ENCODE measurements around the gene PLG. TPM values are rescaled to one million over a fixed set of nuclear protein-coding genes. Genes with fewer than 3 reads are reported as not detected.

Gene PLG
- total RNA-seq, 1 experiment from 2014 or later: 0.72 TPM

GRCh38 chr6:160792708-160793107 lies 90.7 kb downstream of the PLG start:
- CTCF ChIA-PET: interaction anchor here (1.2 to 2.0 kb wide), 3 partner anchors 25 to 138 kb away, joined by 4 to 9 read pairs (median 6); no protein-coding TSS in a partner anchor
- peaks cover 39% of the 10 kb centered on the region for H3K4me1 Mint-ChIP-seq
- no peak for TF ChIP-seq HMGA2 (CRISPR knock-in tag; IDR thresholded peaks at IDR 0.05)

DNA sequence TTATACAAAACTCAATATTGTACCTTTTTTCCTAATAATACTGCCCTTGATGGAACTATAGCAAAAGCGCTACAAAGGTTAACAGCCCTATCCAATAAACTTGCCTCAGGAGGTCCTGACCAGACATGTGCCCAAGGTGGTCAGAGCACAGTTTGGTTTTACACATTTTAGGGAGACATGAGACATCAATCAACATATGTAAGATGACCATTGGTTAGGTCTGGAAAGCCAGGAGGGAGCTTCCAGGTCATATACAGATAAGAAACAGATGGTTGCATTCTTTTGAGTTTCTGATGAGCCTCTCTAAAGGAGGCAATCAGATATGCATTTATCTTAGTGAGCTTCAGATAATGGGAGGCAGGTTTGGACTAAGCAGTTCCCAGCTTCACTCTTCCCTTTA lies 91.6 kb downstream of the PLG start:
- no peak for TF ChIP-seq ZNF416 (CRISPR knock-in tag; IDR thresholded peaks at IDR 0.05)
- no peak for TF ChIP-seq FOXJ3 (CRISPR knock-in tag; IDR thresholded peaks at IDR 0.05; ENCODE audit: borderline replicate concordance)
- H3K36me3 Mint-ChIP-seq: peaks cover 14% of the 10 kb centered on the region
- H3K4me1 Mint-ChIP-seq: peaks cover 33% of the 10 kb centered on the region
- H3K27me3 Mint-ChIP-seq (ENCODE audit: low read depth): no peaks in the 10 kb centered on the region; the same call in 1 of the 2 replicates
- H3K4me3 Mint-ChIP-seq: no peak overlapping the region
- ChIA-PET POLR2A (no interaction called here), CTCF (interaction anchor here (2.0 kb wide), 1 partner anchor 26 kb away, joined by 9 read pairs; no protein-coding TSS in a partner anchor)
- H3K9me3 Mint-ChIP-seq: peaks cover 19% of the 10 kb centered on the region
- DNase-seq (ENCODE audit: low spot score) (no peak), ATAC-seq (no peak)
- H3K27ac Mint-ChIP-seq: no peak overlapping the region

More at GRCh38 chr6:160792708-160793107, 90.7 kb downstream of the PLG start:
- no peak overlapping the region for H3K4me3 Mint-ChIP-seq
- H3K27me3 Mint-ChIP-seq (ENCODE audit: low read depth): no peaks in the 10 kb centered on the region; the same call in 1 of the 2 replicates
- peaks cover 13% of the 10 kb centered on the region for H3K9me3 Mint-ChIP-seq
- H3K27ac Mint-ChIP-seq: no peak overlapping the region
- DNase-seq (ENCODE audit: low spot score) (no peak), ATAC-seq (no peak; the same call in 1 of the 2 replicates)
- POLR2A ChIA-PET: no interaction called here
- peaks cover 9% of the 10 kb centered on the region for H3K36me3 Mint-ChIP-seq

DNA sequence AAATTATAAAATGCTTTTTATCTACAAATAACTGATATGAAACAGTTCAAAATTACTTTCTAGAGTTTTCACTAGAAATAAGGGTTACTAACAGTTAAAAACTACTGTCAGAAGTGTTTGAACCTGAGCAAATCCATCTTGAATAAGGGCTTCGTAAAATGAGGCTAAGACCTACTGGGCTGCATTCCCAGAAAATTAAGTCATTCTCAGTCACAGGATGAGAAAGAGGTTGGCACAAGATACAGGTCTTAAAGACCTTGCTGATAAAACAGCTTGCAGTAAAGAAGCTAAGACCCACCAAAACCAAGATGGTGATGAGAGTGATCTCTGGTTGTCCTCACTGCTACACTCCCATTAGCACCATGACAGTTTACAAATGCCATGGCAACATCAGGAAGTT lies 93.7 kb downstream of the PLG start:
- Mint-ChIP-seq H3K36me3 (peaks cover 30% of the 10 kb centered on the region), H3K4me1 (peaks cover 24% of the 10 kb centered on the region), H3K27me3 (ENCODE audit: low read depth) (no peaks in the 10 kb centered on the region; the same call in 1 of the 2 replicates), H3K27ac (no peak overlapping the region), H3K9me3 (peaks cover 37% of the 10 kb centered on the region), H3K4me3 (no peak overlapping the region)
- TF ChIP-seq NR3C1 (CRISPR knock-in tag; conservative IDR thresholded peaks at IDR 0.05; ENCODE audit: low read depth) (no peak), ZNF121 (CRISPR knock-in tag; IDR thresholded peaks at IDR 0.05) (no peak), ERG (CRISPR knock-in tag; IDR thresholded peaks at IDR 0.05) (no peak), JAZF1 (CRISPR knock-in tag; IDR thresholded peaks at IDR 0.05) (no peak), KAT7 (CRISPR knock-in tag; IDR thresholded peaks at IDR 0.05; ENCODE audit: borderline replicate concordance) (no peak), JUN (CRISPR knock-in tag; IDR thresholded peaks at IDR 0.05) (no peak), PRRX2 (CRISPR knock-in tag; IDR thresholded peaks at IDR 0.05) (no peak), NFATC4 (CRISPR knock-in tag; IDR thresholded peaks at IDR 0.05) (no peak), OVOL2 (CRISPR knock-in tag; IDR thresholded peaks at IDR 0.05; ENCODE audit: borderline replicate concordance) (no peak), ZNF671 (CRISPR knock-in tag; IDR thresholded peaks at IDR 0.05) (no peak), NFE2L1 (CRISPR knock-in tag; IDR thresholded peaks at IDR 0.05) (no peak), ATF1 (CRISPR knock-in tag; IDR thresholded peaks at IDR 0.05) (no peak), ZBTB21 (CRISPR knock-in tag; IDR thresholded peaks at IDR 0.05; ENCODE audit: borderline replicate concordance) (no peak)
- TF ChIP-seq, protein P1, sequence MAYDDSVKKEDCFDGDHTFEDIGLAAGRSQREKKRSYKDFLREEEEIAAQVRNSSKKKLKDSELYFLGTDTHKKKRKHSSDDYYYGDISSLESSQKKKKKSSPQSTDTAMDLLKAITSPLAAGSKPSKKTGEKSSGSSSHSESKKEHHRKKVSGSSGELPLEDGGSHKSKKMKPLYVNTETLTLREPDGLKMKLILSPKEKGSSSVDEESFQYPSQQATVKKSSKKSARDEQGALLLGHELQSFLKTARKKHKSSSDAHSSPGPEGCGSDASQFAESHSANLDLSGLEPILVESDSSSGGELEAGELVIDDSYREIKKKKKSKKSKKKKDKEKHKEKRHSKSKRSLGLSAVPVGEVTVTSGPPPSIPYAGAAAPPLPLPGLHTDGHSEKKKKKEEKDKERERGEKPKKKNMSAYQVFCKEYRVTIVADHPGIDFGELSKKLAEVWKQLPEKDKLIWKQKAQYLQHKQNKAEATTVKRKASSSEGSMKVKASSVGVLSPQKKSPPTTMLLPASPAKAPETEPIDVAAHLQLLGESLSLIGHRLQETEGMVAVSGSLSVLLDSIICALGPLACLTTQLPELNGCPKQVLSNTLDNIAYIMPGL (CRISPR knock-in tag; IDR thresholded peaks at IDR 0.05): no peak
- TF ChIP-seq, protein P2, sequence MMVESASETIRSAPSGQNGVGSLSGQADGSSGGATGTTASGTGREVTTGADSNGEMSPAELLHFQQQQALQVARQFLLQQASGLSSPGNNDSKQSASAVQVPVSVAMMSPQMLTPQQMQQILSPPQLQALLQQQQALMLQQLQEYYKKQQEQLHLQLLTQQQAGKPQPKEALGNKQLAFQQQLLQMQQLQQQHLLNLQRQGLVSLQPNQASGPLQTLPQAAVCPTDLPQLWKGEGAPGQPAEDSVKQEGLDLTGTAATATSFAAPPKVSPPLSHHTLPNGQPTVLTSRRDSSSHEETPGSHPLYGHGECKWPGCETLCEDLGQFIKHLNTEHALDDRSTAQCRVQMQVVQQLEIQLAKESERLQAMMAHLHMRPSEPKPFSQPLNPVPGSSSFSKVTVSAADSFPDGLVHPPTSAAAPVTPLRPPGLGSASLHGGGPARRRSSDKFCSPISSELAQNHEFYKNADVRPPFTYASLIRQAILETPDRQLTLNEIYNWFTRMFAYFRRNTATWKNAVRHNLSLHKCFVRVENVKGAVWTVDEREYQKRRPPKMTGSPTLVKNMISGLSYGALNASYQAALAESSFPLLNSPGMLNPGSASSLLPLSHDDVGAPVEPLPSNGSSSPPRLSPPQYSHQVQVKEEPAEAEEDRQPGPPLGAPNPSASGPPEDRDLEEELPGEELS (CRISPR knock-in tag; IDR thresholded peaks at IDR 0.05): no peak
- TF ChIP-seq, protein P3, sequence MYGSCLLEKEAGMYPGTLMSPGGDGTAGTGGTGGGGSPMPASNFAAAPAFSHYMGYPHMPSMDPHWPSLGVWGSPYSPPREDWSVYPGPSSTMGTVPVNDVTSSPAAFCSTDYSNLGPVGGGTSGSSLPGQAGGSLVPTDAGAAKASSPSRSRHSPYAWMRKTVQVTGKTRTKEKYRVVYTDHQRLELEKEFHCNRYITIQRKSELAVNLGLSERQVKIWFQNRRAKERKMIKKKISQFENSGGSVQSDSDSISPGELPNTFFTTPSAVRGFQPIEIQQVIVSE (CRISPR knock-in tag; IDR thresholded peaks at IDR 0.05; ENCODE audit: borderline replicate concordance): no peak
- TF ChIP-seq, protein P4, sequence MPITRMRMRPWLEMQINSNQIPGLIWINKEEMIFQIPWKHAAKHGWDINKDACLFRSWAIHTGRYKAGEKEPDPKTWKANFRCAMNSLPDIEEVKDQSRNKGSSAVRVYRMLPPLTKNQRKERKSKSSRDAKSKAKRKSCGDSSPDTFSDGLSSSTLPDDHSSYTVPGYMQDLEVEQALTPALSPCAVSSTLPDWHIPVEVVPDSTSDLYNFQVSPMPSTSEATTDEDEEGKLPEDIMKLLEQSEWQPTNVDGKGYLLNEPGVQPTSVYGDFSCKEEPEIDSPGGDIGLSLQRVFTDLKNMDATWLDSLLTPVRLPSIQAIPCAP (CRISPR knock-in tag; IDR thresholded peaks at IDR 0.05): no peak
- CTCF ChIA-PET: no interaction called here
- no peak for DNase-seq (ENCODE audit: low spot score)
- ATAC-seq: no peak
- POLR2A ChIA-PET: no interaction called here
